ENCODE data around the gene ANKHD1.

ANKHD1 gene

DNA sequence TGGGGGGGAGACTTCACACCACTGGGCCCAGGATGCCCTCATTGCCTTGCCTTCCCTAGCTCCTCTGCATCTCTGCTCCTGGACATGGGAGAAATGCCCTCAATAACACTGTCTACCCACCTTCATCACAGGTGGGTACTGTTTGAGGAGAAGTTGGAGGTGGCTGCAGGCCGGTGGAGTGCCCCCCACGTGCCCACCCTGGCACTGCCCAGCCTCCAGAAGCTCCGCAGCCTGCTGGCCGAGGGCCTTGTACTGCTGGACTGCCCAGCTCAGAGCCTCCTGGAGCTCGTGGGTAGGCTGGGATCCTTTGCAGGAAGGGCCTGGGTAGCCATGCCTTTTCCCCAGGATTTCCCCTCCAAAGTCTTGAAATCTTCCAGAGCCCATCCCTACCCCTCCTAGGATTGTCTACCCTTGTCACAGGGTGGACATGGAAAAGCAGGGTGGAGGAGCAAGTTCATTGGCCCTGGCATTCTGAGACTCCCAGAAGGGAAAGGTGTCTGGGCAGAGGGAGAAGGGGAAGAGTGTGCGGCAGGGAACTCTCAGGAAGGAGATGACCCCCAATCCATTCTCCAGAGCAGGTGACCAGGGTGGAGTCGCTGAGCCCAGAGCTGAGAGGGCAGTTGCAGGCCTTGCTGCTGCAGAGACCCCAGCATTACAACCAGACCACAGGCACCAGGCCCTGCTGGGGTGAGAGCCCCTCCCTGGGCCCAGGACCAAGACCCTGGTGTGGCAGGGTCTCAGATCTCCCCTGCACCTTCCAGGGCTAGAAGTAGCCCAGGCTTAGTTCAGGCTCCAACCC is 40.8 kb upstream of the ANKHD1 start:
- TF ChIP-seq, protein P1, sequence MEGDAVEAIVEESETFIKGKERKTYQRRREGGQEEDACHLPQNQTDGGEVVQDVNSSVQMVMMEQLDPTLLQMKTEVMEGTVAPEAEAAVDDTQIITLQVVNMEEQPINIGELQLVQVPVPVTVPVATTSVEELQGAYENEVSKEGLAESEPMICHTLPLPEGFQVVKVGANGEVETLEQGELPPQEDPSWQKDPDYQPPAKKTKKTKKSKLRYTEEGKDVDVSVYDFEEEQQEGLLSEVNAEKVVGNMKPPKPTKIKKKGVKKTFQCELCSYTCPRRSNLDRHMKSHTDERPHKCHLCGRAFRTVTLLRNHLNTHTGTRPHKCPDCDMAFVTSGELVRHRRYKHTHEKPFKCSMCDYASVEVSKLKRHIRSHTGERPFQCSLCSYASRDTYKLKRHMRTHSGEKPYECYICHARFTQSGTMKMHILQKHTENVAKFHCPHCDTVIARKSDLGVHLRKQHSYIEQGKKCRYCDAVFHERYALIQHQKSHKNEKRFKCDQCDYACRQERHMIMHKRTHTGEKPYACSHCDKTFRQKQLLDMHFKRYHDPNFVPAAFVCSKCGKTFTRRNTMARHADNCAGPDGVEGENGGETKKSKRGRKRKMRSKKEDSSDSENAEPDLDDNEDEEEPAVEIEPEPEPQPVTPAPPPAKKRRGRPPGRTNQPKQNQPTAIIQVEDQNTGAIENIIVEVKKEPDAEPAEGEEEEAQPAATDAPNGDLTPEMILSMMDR (conservative IDR thresholded peaks at IDR 0.05) = no peak
- TF ChIP-seq ZFX (IDR thresholded peaks at IDR 0.05) = no peak
- H3K27ac ChIP-seq = no peak overlapping the region

DNA sequence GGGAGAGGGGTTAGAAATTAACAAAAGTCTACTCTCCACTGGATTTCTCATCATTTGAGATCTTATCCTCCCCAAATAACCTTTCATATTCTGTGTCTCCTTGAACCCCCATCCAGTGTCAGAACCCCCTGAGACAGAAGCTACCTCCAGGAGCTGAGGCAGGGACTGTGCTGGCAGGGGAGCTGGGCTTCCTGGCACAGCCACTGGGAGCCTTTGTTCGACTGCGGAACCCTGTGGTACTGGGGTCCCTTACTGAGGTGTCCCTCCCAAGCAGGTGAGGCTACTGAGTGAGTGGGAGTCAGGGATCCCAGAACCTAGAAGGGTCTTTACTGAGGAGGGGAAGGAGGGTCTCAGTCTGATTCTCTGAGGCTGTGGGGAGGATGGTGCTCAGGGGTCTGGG is 39.7 kb upstream of the ANKHD1 start:
- no peak overlapping the region for H3K27ac ChIP-seq

DNA sequence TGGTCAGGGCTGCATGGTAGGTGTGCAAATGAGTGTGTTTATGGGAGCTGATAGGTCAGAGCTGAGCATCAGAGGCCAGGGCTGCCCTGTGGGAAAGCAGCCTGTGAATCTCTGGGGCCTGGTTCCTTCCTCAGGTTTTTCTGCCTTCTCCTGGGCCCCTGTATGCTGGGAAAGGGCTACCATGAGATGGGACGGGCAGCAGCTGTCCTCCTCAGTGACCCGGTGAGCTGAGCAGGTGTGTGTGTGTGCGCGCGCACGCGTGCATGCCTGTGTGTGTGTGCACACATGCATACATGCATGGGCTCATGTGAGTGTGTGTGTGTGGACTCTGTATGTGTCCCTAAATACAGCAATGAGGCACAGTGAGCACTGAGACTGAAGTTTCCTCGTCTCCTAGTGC is 39.3 kb upstream of the ANKHD1 start:
- no peak for TF ChIP-seq ZFX (IDR thresholded peaks at IDR 0.05)
- TF ChIP-seq, protein P1 (conservative IDR thresholded peaks at IDR 0.05) = no peak
- no peak overlapping the region for H3K27ac ChIP-seq

More for the DNA sequence above, 39.7 kb upstream of the ANKHD1 start:
- no peak for TF ChIP-seq ZFX (IDR thresholded peaks at IDR 0.05)
- TF ChIP-seq, protein P1 (conservative IDR thresholded peaks at IDR 0.05) = no peak

DNA sequence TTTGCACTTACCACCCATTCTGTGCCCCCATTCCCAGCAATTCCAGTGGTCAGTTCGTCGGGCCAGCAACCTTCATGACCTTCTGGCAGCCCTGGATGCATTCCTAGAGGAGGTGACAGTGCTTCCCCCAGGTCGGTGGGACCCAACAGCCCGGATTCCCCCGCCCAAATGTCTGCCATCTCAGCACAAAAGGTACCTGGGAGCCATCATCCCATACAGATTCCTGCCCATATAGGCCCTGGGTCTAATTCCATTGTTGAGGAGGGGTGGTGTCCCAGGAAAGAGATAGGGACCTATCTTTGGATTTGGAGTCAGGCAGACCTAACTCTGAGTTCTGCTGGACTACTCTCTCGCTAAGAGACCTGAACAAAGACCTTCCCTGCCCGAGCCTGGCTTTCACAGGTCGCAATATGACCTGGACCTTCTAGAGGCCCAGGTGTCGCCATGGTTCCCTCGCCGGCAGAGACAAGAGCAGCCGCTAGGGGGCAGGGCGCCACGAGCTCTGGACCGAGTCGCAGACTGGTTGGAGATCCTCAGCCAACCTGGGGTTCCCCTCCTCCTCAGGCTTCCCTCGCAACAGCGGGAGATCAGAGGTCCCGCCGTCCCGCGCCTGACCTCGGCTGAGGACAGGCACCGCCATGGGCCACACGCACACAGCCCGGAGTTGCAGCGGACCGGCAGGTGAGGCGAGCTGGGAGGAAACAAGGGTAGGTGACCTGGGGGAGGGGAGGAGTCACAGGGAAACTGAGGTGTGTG is 38.6 kb upstream of the ANKHD1 start:
- peak overlapping the region; percentile 36 for H3K27ac ChIP-seq
- TF ChIP-seq, protein P1 (conservative IDR thresholded peaks at IDR 0.05) = peak; percentile 99
- TF ChIP-seq ZFX (IDR thresholded peaks at IDR 0.05) = no peak

DNA sequence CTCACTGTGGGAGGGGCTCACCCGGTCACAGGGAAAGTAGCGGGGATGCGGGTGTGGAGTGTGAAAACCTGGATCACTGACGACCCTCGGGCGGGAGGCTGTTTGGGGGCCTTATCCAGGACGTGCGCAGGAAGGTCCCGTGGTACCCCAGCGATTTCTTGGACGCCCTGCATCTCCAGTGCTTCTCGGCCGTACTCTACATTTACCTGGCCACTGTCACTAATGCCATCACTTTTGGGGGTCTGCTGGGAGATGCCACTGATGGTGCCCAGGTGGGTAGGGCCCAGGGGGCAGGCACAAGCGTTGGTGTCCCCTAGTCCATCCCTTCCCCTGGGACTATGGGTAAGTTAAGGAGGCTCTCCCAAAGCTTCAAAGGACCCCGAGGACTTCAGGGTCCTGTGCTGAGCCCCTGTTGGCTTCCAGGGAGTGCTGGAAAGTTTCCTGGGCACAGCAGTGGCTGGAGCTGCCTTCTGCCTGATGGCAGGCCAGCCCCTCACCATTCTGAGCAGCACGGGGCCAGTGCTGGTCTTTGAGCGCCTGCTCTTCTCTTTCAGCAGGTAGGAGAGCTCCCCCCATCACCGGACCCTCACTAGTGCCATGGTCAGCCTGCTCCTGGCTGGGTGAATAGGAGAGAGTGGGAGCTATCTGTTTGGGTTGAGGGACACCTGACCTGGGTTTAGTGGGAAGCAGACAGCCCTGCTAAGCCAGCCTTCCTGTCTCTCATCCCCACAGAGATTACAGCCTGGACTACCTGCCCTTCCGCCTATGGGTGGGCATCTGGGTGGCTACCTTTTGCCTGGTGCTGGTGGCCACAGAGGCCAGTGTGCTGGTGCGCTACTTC is 37.8 kb upstream of the ANKHD1 start:
- peak overlapping the region; percentile 36 for H3K27ac ChIP-seq
- TF ChIP-seq ZFX (IDR thresholded peaks at IDR 0.05) = no peak
- TF ChIP-seq, protein P1 (conservative IDR thresholded peaks at IDR 0.05) = no peak

DNA sequence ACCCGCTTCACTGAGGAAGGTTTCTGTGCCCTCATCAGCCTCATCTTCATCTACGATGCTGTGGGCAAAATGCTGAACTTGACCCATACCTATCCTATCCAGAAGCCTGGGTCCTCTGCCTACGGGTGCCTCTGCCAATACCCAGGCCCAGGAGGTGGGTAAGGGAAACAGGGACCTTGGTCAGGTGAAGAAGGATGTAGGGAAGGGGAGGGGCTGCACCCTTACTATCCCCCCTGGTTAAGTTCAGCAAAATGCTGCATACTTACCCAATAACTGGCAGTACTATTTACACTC is 37.2 kb upstream of the ANKHD1 start:
- TF ChIP-seq, protein P1 (conservative IDR thresholded peaks at IDR 0.05) = no peak
- no peak for TF ChIP-seq ZFX (IDR thresholded peaks at IDR 0.05)
- no peak overlapping the region for H3K27ac ChIP-seq
